Transverse colon (tissue), 4 donors: ENCODE data around the gene UBTF. TPM values are rescaled to one million over a fixed set of nuclear protein-coding genes. Genes with fewer than 3 reads are reported as not detected.

Experiments
- DNase-seq: peaks from one replicate; pipeline ENCODE4 v3.0.0-alpha.2; 2019
- H3K27ac ChIP-seq, 4 donors: fragments of 200-600 bp; sonication (generic); 2 replicates each; pipeline ENCODE4 v1.5.1; 2016 to 2018; ENCODE audit warnings: inconsistent platforms in 4 of 4
- H3K27me3 ChIP-seq: fragments of 200-600 bp; sonication (generic); 2 replicates; pipeline ENCODE4 v1.5.1; 2017; ENCODE audit warnings: inconsistent platforms
- H3K36me3 ChIP-seq, 4 donors: fragments of 200-600 bp; sonication (generic); 2 replicates each; pipeline ENCODE4 v1.5.1; 2017 to 2019; ENCODE audit warnings: inconsistent platforms in 4 of 4
- H3K4me1 ChIP-seq, 4 donors: fragments of 200-600 bp; sonication (generic); 2 replicates each; pipeline ENCODE4 v1.5.1; 2017 to 2020; ENCODE audit warnings: inconsistent platforms in 4 of 4
- H3K4me3 ChIP-seq, 4 donors: fragments of 200-600 bp; sonication (generic); 1 replicate in 1 of 4; 2 replicates in 3 of 4; pipeline versions ENCODE4 v1.5.1 to v1.6.1; 2017 to 2019; ENCODE audit warnings: inconsistent platforms in 4 of 4
- H3K9me3 ChIP-seq, 2 donors: fragments of 200-600 bp; sonication (generic); 2 replicates each; pipeline ENCODE4 v1.5.1; 2017 to 2019; ENCODE audit warnings: inconsistent platforms in 2 of 2
- CTCF ChIP-seq, 5 experiments: fragments of 200-600 bp in 3 of 5; fragments of 450-650 bp in 2 of 5; sonication (generic) in 3 of 5; IDR thresholded peaks; 1 replicate in 2 of 5; 2 replicates in 3 of 5; pipeline ENCODE4 v1.5.1; 2016 to 2017; ENCODE audit warnings: antibody characterized with exemption in 5 of 5, inconsistent platforms in 3 of 5, mild to moderate bottlenecking in 2 of 5, moderate library complexity in 1 of 5
- EP300 ChIP-seq: sonication (generic); formaldehyde crosslinking; IDR thresholded peaks from one replicate; pipeline ENCODE4 v1.6.1; 2017; ENCODE audit warnings: antibody characterized with exemption, low read depth
- POLR2A ChIP-seq: fragments of 450-650 bp; IDR thresholded peaks from one replicate; pipeline ENCODE4 v1.6.1; 2016; ENCODE audit warnings: antibody characterized with exemption, mild to moderate bottlenecking, moderate library complexity
- POLR2AphosphoS5 ChIP-seq, 3 donors: sonication (generic); formaldehyde crosslinking; IDR thresholded peaks; one replicate each; pipeline ENCODE4 v1.6.1; 2016; ENCODE audit warnings: antibody characterized with exemption in 3 of 3
- WGBS, 2 donors: methylation state at CpG; one replicate each; pipeline ENCODE4 v1.1.5; 2018; ENCODE audit warnings: low coverage in 1 of 2; 5-methylcytosine and 5-hydroxymethylcytosine counted together
- in situ Hi-C, 4 donors: fragments of 200-750 bp; cut with MboI; loops; one replicate each; pipeline versions ENCODE4 v1.15.0 to v1.15.1; 2017; ENCODE audit warnings: low sequenced_read_pairs in 3 of 4, low pct_ligation_motif_present in 1 of 4, low pct_unique_long_range_greater_than_20kb in 1 of 4
- intact Hi-C: fragments of 100-400 bp; cut with DNase I; formaldehyde crosslinking; loops from one replicate; pipeline ENCODE4 v1.15.1; 2023; ENCODE audit warnings: low total_unique reads
- total RNA-seq, 4 donors: library from RNA; depleted of rRNA; stranded (reverse); fragments of >200 nt; gene quantifications; one replicate each; pipeline ENCODE4 v1.1.0, GENCODE V29; 2016

Gene UBTF
- total RNA-seq, 4 donors from 2014 or later: 49.4 to 61.6 (median 60.4) TPM

- in situ Hi-C loops: no loop called here
- no peaks in the 10 kb centered on the region for H3K4me1 ChIP-seq
- no peak overlapping the region for H3K27ac ChIP-seq
- intact Hi-C loops: no loop called here
- H3K9me3 ChIP-seq: no peaks in the 10 kb centered on the region
- WGBS, 2 donors: 100% methylated on average over 4 of the region's 4 CpGs; no CpG with 5 or more reads in 1 of the 2 donors
- DNase-seq: no peak
- H3K27me3 ChIP-seq: no peaks in the 10 kb centered on the region
- no peak overlapping the region for H3K4me3 ChIP-seq
- TF ChIP-seq POLR2AphosphoS5 (IDR thresholded peaks at IDR 0.05): no peak
- TF ChIP-seq POLR2A: no peak
- TF ChIP-seq CTCF (IDR thresholded peaks at IDR 0.05): no peak
- H3K36me3 ChIP-seq: peaks cover 0 to 12% (median 0%) of the 10 kb centered on the region in 4 donors
These were observed 41.8 kb downstream of the UBTF start for GRCh38 chr17:44177640-44178039.

- intact Hi-C loops: no loop called here
- TF ChIP-seq CTCF (IDR thresholded peaks at IDR 0.05): no peak
- no peak for TF ChIP-seq EP300
- TF ChIP-seq POLR2A: no peak
- no peak for TF ChIP-seq POLR2AphosphoS5 (IDR thresholded peaks at IDR 0.05)
- 98 to 100% methylated on average over 1 to 33 of the region's 54 CpGs for WGBS, 2 donors
These were observed 42.6 kb downstream of the UBTF start for GRCh38 chr17:44176671-44177501.

GRCh38 chr17:44176257-44176656, 43.2 kb downstream of the UBTF start:
- peaks cover 0 to 12% (median 0%) of the 10 kb centered on the region in 4 donors for H3K36me3 ChIP-seq
- intact Hi-C loops (no loop called here), in situ Hi-C loops (no loop called here)
- DNase-seq: no peak
- H3K4me1 ChIP-seq: peaks cover 0 to 4% (median 0%) of the 10 kb centered on the region in 4 donors
- no peak overlapping the region for H3K4me3 ChIP-seq
- WGBS, 2 donors: 100% methylated on average over 1 of the region's 1 CpG; no CpG with 5 or more reads in 1 of the 2 donors
- no peak overlapping the region for H3K27ac ChIP-seq
- TF ChIP-seq EP300 (no peak), POLR2AphosphoS5 (IDR thresholded peaks at IDR 0.05) (no peak), POLR2A (no peak), CTCF (IDR thresholded peaks at IDR 0.05) (no peak)
- H3K27me3 ChIP-seq: no peaks in the 10 kb centered on the region
- H3K9me3 ChIP-seq: no peaks in the 10 kb centered on the region

More at GRCh38 chr17:44176671-44177501, 42.6 kb downstream of the UBTF start:
- Histone ChIP-seq H3K27ac (no peak overlapping the region), H3K4me3 (no peak overlapping the region), H3K36me3 (peaks cover 0 to 12% (median 0%) of the 10 kb centered on the region in 4 donors), H3K4me1 (peaks cover 0 to under 1% (median 0%) of the 10 kb centered on the region in 4 donors), H3K9me3 (no peaks in the 10 kb centered on the region), H3K27me3 (no peaks in the 10 kb centered on the region)
- DNase-seq: no peak
- in situ Hi-C loops: no loop called here

GRCh38 chr17:44174427-44174826, 45.0 kb downstream of the UBTF start:
- TF ChIP-seq POLR2AphosphoS5 (IDR thresholded peaks at IDR 0.05): no peak
- TF ChIP-seq CTCF (IDR thresholded peaks at IDR 0.05): no peak
- TF ChIP-seq EP300: no peak
- no peak for TF ChIP-seq POLR2A
- Histone ChIP-seq H3K9me3 (no peaks in the 10 kb centered on the region), H3K4me3 (no peak overlapping the region), H3K36me3 (peaks cover 0 to 12% (median 0%) of the 10 kb centered on the region in 4 donors), H3K27me3 (no peaks in the 10 kb centered on the region), H3K27ac (no peak overlapping the region), H3K4me1 (peaks cover 0 to 11% (median 3%) of the 10 kb centered on the region in 4 donors)
- intact Hi-C loops (no loop called here), in situ Hi-C loops (loop anchor here in 2 of 4 donors (25.0 kb wide), 2 partner anchors 112 to 237 kb away; partner anchors contain the start of genes G6PC3 (in 1 of the 2), LSM12 (in 1 of the 2) and PPY (in 1 of the 2))
- DNase-seq: no peak
- WGBS, 2 donors: 90 to 100% methylated on average over 1 to 2 of the region's 2 CpGs
